Thyroid gland (tissue), 4 donors: ENCODE results near the gene PLXND1. TPM values are rescaled to one million over a fixed set of nuclear protein-coding genes. Genes with fewer than 3 reads are reported as not detected.

Source experiments
- DNase-seq, 2 donors: peaks; one replicate each; pipeline ENCODE4 v3.0.0-alpha.2; 2019
- H3K27ac ChIP-seq, 3 donors: fragments of 200-600 bp; sonication (generic); 1 replicate in 2 of 3; 2 replicates in 1 of 3; pipeline ENCODE4 v1.5.1; 2016 to 2019; ENCODE audit warnings: mild to moderate bottlenecking in 1 of 3, moderate library complexity in 1 of 3
- H3K27me3 ChIP-seq: fragments of 200-600 bp; sonication (generic); one replicate; pipeline ENCODE4 v1.5.1; 2019
- H3K36me3 ChIP-seq, 2 donors: fragments of 200-600 bp; sonication (generic); one replicate each; pipeline ENCODE4 v1.5.1; 2016 to 2019
- H3K4me1 ChIP-seq, 2 donors: fragments of 200-600 bp; sonication (generic); one replicate each; pipeline ENCODE4 v1.5.1; 2017 to 2019
- H3K4me3 ChIP-seq, 3 donors: fragments of 200-600 bp; sonication (generic); replicated peaks in 1 of 3; 1 replicate in 2 of 3; 2 replicates in 1 of 3; pipeline ENCODE4 v1.5.1; 2016; ENCODE audit warnings: mild to moderate bottlenecking in 1 of 3
- H3K9me3 ChIP-seq: fragments of 200-600 bp; sonication (generic); one replicate; pipeline ENCODE4 v1.5.1; 2017
- POLR2A ChIP-seq, 2 donors: fragments of 450-650 bp; IDR thresholded peaks; one replicate each; pipeline ENCODE4 v1.6.1; 2017; ENCODE audit warnings: antibody characterized with exemption in 2 of 2, mild to moderate bottlenecking in 2 of 2, moderate library complexity in 1 of 2
- WGBS, 2 donors: methylation state at CpG; one replicate each; pipeline ENCODE4 v1.1.5; 2017; 5-methylcytosine and 5-hydroxymethylcytosine counted together
- intact Hi-C: fragments of 100-400 bp; cut with DNase I; formaldehyde crosslinking; loops from one replicate; pipeline ENCODE4 v1.15.1; 2023
- total RNA-seq, 4 donors: library from RNA; depleted of rRNA; stranded (reverse); fragments of >200 nt; gene quantifications; one replicate each; pipeline ENCODE4 v1.2.3, GENCODE V29; 2016
- TF ChIP-seq, protein P1 (sequence below), 6 experiments: fragments of 200-600 bp in 3 of 6; fragments of 450-650 bp in 3 of 6; sonication (generic) in 3 of 6; IDR thresholded peaks; one replicate each; pipeline ENCODE4 v1.5.1; 2016 to 2019; ENCODE audit warnings: antibody characterized with exemption in 6 of 6, mild to moderate bottlenecking in 2 of 6, inconsistent platforms in 1 of 6, moderate library complexity in 1 of 6

Gene PLXND1
- total RNA-seq, 4 donors from 2014 or later, result 50.7 to 69.8 (median 60.8) TPM

DNA sequence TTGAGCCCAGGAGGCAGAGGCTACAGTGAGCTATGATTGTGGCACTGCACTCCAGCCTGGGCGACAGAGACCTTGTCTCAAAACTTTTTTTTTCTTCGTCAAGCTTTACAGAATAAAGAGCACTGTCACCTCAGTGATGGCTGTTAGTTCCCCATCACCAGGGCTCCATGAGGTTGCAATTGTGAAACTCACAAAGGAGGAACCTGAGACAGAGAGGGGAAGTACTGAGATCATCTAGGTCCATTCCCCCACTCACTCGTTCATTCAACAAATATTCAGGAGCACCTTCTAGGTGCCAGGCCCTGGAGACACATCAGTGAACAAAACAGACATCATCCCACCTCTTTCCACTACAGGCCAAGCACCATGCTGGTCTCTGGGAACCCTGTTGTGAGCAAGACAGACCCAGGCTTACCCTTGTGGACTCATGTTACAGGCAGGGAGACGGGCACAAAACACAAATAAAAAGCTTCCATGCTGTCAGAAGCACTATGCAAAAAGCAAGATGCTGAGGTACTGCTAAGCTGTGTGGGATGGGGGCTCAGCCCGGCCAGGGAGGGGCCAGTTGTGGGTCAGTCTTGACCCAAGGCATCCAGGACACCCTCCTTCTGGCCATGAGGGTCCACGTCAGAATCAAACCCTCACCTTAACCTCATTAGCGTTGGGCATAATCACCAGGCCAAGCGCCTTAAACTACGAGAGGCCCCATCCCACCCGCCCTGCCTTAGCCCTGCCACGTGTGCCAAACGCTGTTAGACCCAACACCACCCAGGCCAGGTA is 80.2 kb downstream of the PLXND1 start:
- H3K27ac ChIP-seq, result no peak overlapping the region
- 90 to 91% methylated on average over 8 to 12 of the region's 12 CpGs for WGBS, 2 donors
- DNase-seq, result no peak

DNA sequence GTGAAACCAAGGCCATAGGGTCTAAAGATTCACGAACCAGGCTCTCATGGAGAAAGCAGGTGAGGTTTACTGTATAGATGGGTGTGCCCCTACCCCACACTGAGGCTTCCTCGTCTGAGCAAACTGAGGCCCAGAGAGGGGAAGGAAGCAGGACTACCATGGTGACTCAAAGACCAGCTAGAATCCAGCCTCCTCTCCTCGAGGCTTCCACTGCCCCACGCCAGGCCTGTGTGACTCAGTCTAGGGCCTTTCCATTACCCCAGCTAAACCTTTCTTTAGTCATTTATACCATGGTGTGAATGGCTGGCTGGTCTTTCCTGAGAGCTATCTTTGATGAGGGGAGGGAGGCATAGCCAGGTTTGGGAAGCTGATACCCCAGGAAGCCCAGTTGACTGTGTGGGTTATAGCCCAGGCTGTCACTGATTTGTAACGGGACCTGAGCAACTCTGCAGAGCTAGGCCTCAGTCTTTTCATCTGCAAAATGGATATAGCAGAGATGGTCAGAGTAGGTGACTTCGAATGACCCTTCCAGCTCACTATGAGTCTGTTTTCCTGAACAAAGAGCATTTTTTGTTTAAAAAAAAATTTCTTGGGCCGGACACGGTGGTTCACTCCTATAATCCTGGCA is 81.0 kb downstream of the PLXND1 start:
- no peak overlapping the region for H3K27ac ChIP-seq
- H3K27me3 ChIP-seq, result no peaks in the 10 kb centered on the region
- H3K4me1 ChIP-seq, result no peaks in the 10 kb centered on the region
- 77 to 86% methylated on average over 8 of the region's 8 CpGs for WGBS, 2 donors
- H3K9me3 ChIP-seq, result no peaks in the 10 kb centered on the region
- no peak overlapping the region for H3K4me3 ChIP-seq
- no peaks in the 10 kb centered on the region for H3K36me3 ChIP-seq
- TF ChIP-seq, protein P1, sequence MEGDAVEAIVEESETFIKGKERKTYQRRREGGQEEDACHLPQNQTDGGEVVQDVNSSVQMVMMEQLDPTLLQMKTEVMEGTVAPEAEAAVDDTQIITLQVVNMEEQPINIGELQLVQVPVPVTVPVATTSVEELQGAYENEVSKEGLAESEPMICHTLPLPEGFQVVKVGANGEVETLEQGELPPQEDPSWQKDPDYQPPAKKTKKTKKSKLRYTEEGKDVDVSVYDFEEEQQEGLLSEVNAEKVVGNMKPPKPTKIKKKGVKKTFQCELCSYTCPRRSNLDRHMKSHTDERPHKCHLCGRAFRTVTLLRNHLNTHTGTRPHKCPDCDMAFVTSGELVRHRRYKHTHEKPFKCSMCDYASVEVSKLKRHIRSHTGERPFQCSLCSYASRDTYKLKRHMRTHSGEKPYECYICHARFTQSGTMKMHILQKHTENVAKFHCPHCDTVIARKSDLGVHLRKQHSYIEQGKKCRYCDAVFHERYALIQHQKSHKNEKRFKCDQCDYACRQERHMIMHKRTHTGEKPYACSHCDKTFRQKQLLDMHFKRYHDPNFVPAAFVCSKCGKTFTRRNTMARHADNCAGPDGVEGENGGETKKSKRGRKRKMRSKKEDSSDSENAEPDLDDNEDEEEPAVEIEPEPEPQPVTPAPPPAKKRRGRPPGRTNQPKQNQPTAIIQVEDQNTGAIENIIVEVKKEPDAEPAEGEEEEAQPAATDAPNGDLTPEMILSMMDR (IDR thresholded peaks at IDR 0.05), result no peak
- no peak for TF ChIP-seq POLR2A (IDR thresholded peaks at IDR 0.05)
- DNase-seq, result no peak
- intact Hi-C loops, result no loop called here

More for the DNA sequence above, 80.2 kb downstream of the PLXND1 start:
- no peak for TF ChIP-seq POLR2A (IDR thresholded peaks at IDR 0.05)
- TF ChIP-seq, protein P1 (IDR thresholded peaks at IDR 0.05), result no peak
- intact Hi-C loops, result no loop called here
- H3K4me3 ChIP-seq, result no peak overlapping the region
- H3K27me3 ChIP-seq, result no peaks in the 10 kb centered on the region
- H3K4me1 ChIP-seq, result no peaks in the 10 kb centered on the region
- H3K36me3 ChIP-seq, result no peaks in the 10 kb centered on the region
- no peaks in the 10 kb centered on the region for H3K9me3 ChIP-seq

DNA sequence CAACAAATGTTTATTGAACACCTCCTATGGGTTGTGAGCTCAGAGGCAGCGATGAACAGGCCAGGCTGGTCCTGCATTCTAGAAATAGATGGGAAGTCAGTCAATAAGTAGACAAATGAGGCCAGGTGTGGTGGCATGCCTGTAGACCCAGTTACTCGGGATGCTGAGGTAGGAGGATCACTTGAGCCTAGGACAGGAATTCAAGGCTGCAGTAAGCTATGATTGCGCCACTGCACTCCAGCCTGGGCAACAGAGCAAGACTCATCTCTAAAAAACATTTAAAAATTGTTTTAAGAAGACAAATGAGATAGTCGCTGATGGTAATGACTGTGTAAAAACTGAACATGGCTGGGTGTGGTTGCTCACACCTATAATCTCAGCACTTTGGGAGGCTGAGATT is 82.4 kb downstream of the PLXND1 start:
- Histone ChIP-seq H3K9me3 (no peaks in the 10 kb centered on the region), H3K4me1 (no peaks in the 10 kb centered on the region), H3K27ac (no peak overlapping the region), H3K27me3 (no peaks in the 10 kb centered on the region), H3K4me3 (no peak overlapping the region), H3K36me3 (no peaks in the 10 kb centered on the region)
- DNase-seq, result no peak
- WGBS, 2 donors, result 83 to 89% methylated on average over 4 of the region's 4 CpGs
- intact Hi-C loops, result no loop called here
- TF ChIP-seq, protein P1 (IDR thresholded peaks at IDR 0.05), result no peak
- TF ChIP-seq POLR2A (IDR thresholded peaks at IDR 0.05), result no peak

DNA sequence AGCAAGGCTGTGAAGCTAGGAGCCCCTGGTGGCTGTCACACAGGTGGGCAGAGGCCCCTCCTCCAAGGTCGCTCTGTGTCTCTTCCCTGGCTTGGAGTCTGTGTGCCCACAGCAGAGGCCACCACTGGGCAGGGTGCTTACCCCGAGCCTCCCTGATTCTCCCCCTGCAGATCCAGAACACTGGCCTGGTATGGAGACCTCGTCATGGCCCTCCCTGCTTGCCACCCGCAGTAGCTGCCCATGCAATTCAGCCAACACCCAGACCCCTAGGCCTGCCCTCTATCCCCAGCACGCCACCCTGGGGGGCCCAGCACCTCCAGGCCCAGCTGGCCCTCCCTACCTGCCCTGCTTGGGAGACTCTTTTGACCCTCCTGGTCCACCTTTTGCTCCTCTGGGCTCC is 83.5 kb downstream of the PLXND1 start:
- Histone ChIP-seq H3K27ac (no peak overlapping the region), H3K36me3 (no peaks in the 10 kb centered on the region), H3K27me3 (no peaks in the 10 kb centered on the region), H3K4me1 (no peaks in the 10 kb centered on the region), H3K9me3 (no peaks in the 10 kb centered on the region), H3K4me3 (no peak overlapping the region)
- no peak for TF ChIP-seq POLR2A (IDR thresholded peaks at IDR 0.05)
- TF ChIP-seq, protein P1 (IDR thresholded peaks at IDR 0.05), result no peak
- intact Hi-C loops, result no loop called here
- no peak for DNase-seq
- WGBS, 2 donors, result 85 to 100% methylated on average over 2 to 5 of the region's 5 CpGs

DNA sequence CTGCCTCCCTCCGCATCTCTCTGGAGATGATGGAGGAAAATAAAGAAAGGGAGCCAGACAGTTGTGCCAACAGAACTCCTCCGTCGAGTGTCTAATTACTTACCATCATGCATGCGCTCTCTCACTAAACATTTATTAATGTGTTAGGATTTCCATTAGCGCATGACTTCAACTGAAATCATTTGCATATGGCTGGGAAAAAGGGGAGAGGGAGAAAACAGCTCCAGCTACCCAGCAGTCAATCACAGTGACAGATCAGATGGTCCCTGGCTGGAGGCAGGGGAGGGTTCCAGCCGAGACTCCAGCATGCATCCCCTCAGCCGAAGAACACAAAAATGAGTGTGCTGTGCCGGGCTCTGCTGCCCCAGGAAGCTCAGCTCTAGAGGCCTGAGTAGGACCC is 84.9 kb downstream of the PLXND1 start:
- TF ChIP-seq, protein P1 (IDR thresholded peaks at IDR 0.05), result no peak
- TF ChIP-seq POLR2A (IDR thresholded peaks at IDR 0.05), result no peak
- Histone ChIP-seq H3K4me3 (no peak overlapping the region), H3K27ac (no peak overlapping the region), H3K27me3 (no peaks in the 10 kb centered on the region), H3K36me3 (no peaks in the 10 kb centered on the region), H3K9me3 (no peaks in the 10 kb centered on the region), H3K4me1 (no peaks in the 10 kb centered on the region)
- no peak for DNase-seq
- 76 to 85% methylated on average over 7 to 8 of the region's 8 CpGs for WGBS, 2 donors
- intact Hi-C loops, result no loop called here
